Fibroblast of mammary gland (primary cell): ENCODE measurements around the gene PRPF31.
A peak's percentile ranks its signal among the peaks of the same experiment; 100 is the strongest.

Experiments
- DNase-seq: peaks from one replicate; pipeline ENCODE4 v3.0.0-alpha.2; 2010; ENCODE audit warnings: low read depth
- H3K4me3 ChIP-seq: 2 replicates; pipeline ENCODE4 v1.5.1; 2011; ENCODE audit warnings: low read depth, mild to moderate bottlenecking, low read length, moderate library complexity; ENCODE audit not compliant: control insufficient read depth
- CTCF ChIP-seq: conservative IDR thresholded peaks from 2 replicates; pipeline ENCODE4 v1.5.1; 2011; ENCODE audit warnings: low read depth, low read length, inconsistent platforms; ENCODE audit not compliant: control insufficient read depth, insufficient read depth

PRPF31 gene

GRCh38 chr19:54100561-54100960 is 15.0 kb upstream of the PRPF31 start, which contains the start of gene OSCAR:
Gene OSCAR, minus strand, starts transcription at chr19:54100803. Its CDS starts 11 bp downstream, at chr19:54100792.
- no peak for TF ChIP-seq CTCF
- H3K4me3 ChIP-seq: no peak within 1 kb of the TSS
- no peak for DNase-seq

- TF ChIP-seq CTCF: no peak
- peak; percentile 98 for DNase-seq
- peak within 1 kb of the TSS; percentile 93 for H3K4me3 ChIP-seq
These were observed 13.0 kb upstream of the PRPF31 start, which contains the start of gene NDUFA3 for GRCh38 chr19:54102421-54103169. Gene NDUFA3, plus strand, starts transcription at chr19:54102855. Its CDS starts 24 bp downstream, at chr19:54102879.

GRCh38 chr19:54104998-54105715 is 10.4 kb upstream of the PRPF31 start:
- no peak overlapping the region for H3K4me3 ChIP-seq
- DNase-seq: peak; percentile 31
- no peak for TF ChIP-seq CTCF

GRCh38 chr19:54105796-54106195 is 9.8 kb upstream of the PRPF31 start:
- TF ChIP-seq CTCF: no peak
- no peak for DNase-seq
- no peak overlapping the region for H3K4me3 ChIP-seq

GRCh38 chr19:54106716-54107115 is 8.8 kb upstream of the PRPF31 start:
- DNase-seq: no peak
- no peak overlapping the region for H3K4me3 ChIP-seq
- TF ChIP-seq CTCF: no peak

GRCh38 chr19:54107876-54108490 is 7.6 kb upstream of the PRPF31 start:
- no peak for TF ChIP-seq CTCF
- DNase-seq: no peak
- H3K4me3 ChIP-seq: no peak overlapping the region
